Liver (tissue), 9 donors: ENCODE data around the gene SHB. TPM values are rescaled to one million over a fixed set of nuclear protein-coding genes. Genes with fewer than 3 reads are reported as not detected.

Experiments
- DNase-seq: peaks from one replicate; pipeline ENCODE4 v3.0.0-alpha.2; 2017; ENCODE audit warnings: low spot score
- H3K27ac ChIP-seq, 2 donors: one replicate each; pipeline ENCODE4 v1.7.0; 2013; ENCODE audit warnings: inconsistent platforms in 2 of 2, low read length in 2 of 2, control low read depth in 1 of 2, low read depth in 1 of 2, mild to moderate bottlenecking in 1 of 2
- H3K27me3 ChIP-seq, 4 donors: one replicate each; pipeline versions ENCODE4 v1.6.1 to v1.7.0; 2013; ENCODE audit warnings: low read length in 3 of 4, inconsistent platforms in 1 of 4, mild to moderate bottlenecking in 1 of 4, moderate library complexity in 1 of 4; ENCODE audit not compliant: control insufficient read depth in 4 of 4, insufficient read depth in 4 of 4
- H3K36me3 ChIP-seq, 4 donors: one replicate each; pipeline versions ENCODE4 v1.6.1 to v1.7.0; 2013; ENCODE audit warnings: low read length in 3 of 4, mild to moderate bottlenecking in 3 of 4, low read depth in 1 of 4, moderate library complexity in 1 of 4; ENCODE audit not compliant: control insufficient read depth in 4 of 4, insufficient read depth in 3 of 4
- H3K4me1 ChIP-seq, 4 donors: one replicate each; pipeline versions ENCODE4 v1.6.1 to v1.7.0; 2013; ENCODE audit warnings: low read length in 3 of 4, mild to moderate bottlenecking in 3 of 4, moderate library complexity in 1 of 4; ENCODE audit not compliant: control insufficient read depth in 4 of 4, insufficient read depth in 4 of 4
- H3K4me3 ChIP-seq, 3 donors: one replicate each; pipeline versions ENCODE4 v1.6.1 to v1.7.0; 2013; ENCODE audit warnings: low read length in 3 of 3, control low read depth in 1 of 3, low read depth in 1 of 3, mild to moderate bottlenecking in 1 of 3
- H3K9ac ChIP-seq, 2 donors: one replicate each; pipeline ENCODE4 v1.7.0; 2013; ENCODE audit warnings: low read length in 2 of 2, mild to moderate bottlenecking in 2 of 2, moderate library complexity in 2 of 2, control low read depth in 1 of 2, low read depth in 1 of 2
- H3K9me3 ChIP-seq, 4 donors: one replicate each; pipeline versions ENCODE4 v1.6.1 to v1.7.0; 2013; ENCODE audit warnings: low read length in 3 of 4; ENCODE audit not compliant: control insufficient read depth in 4 of 4
- CTCF ChIP-seq: fragments of 150-350 bp; IDR thresholded peaks from 2 replicates; pipeline ENCODE4 v1.5.1; 2017; ENCODE audit warnings: improper control_type of control experiment, low read depth, low read length; ENCODE audit not compliant: missing input control
- FOXA1 ChIP-seq: IDR thresholded peaks from 2 replicates; pipeline ENCODE4 v1.6.1; 2016; ENCODE audit warnings: antibody characterized with exemption
- FOXA2 ChIP-seq: IDR thresholded peaks from 2 replicates; pipeline ENCODE4 v1.6.1; 2016; ENCODE audit warnings: antibody characterized with exemption
- GABPA ChIP-seq, 2 donors: IDR thresholded peaks in 1 of 2; conservative IDR thresholded peaks in 1 of 2; 2 replicates each; pipeline ENCODE4 v1.6.1; 2016; ENCODE audit warnings: antibody characterized with exemption in 2 of 2, mild to moderate bottlenecking in 1 of 2, moderate library complexity in 1 of 2
- HNF4A ChIP-seq, 2 donors: conservative IDR thresholded peaks; 2 replicates each; pipeline ENCODE4 v1.6.1; 2016; ENCODE audit warnings: antibody characterized with exemption in 2 of 2, mild to moderate bottlenecking in 2 of 2
- HNF4G ChIP-seq: IDR thresholded peaks from 2 replicates; pipeline ENCODE4 v1.6.1; 2016; ENCODE audit warnings: antibody characterized with exemption
- JUND ChIP-seq, 2 donors: IDR thresholded peaks; 2 replicates each; pipeline ENCODE4 v1.6.1; 2016; ENCODE audit warnings: antibody characterized with exemption in 2 of 2
- RAD21 ChIP-seq, 2 donors: IDR thresholded peaks; 2 replicates each; pipeline ENCODE4 v1.6.1; 2016; ENCODE audit warnings: antibody characterized with exemption in 2 of 2, mild to moderate bottlenecking in 2 of 2
- REST ChIP-seq: IDR thresholded peaks from 2 replicates; pipeline ENCODE4 v1.6.1; 2016; ENCODE audit warnings: antibody characterized with exemption, mild to moderate bottlenecking
- RXRA ChIP-seq, 2 donors: IDR thresholded peaks; 2 replicates each; pipeline ENCODE4 v1.6.1; 2017 to 2018; ENCODE audit warnings: antibody characterized with exemption in 2 of 2, mild to moderate bottlenecking in 1 of 2
- YY1 ChIP-seq: IDR thresholded peaks from 2 replicates; pipeline ENCODE4 v1.6.1; 2016; ENCODE audit warnings: antibody characterized with exemption, mild to moderate bottlenecking
- ZBTB33 ChIP-seq: IDR thresholded peaks from 2 replicates; pipeline ENCODE4 v1.6.1; 2016; ENCODE audit warnings: antibody characterized with exemption
- WGBS: extraction: QIAGEN DNeasy Blood & Tissue Kit; methylation state at CpG from one replicate; pipeline ENCODE4 v1.1.7; 2013; 5-methylcytosine and 5-hydroxymethylcytosine counted together
- polyA plus RNA-seq, 2 donors: library from polyadenylated mRNA; stranded (reverse) in 1 of 2; unstranded in 1 of 2; fragments of 200-250 nt in 1 of 2; fragments of >200 nt in 1 of 2; fragmentation: Nextera tagmentation in 1 of 2; extraction: Ambion mirVana in 1 of 2; gene quantifications; one replicate each; pipeline versions ENCODE4 v1.2.1 to v1.2.3, GENCODE V29; 2013 to 2015
- total RNA-seq, 2 donors: library from RNA; depleted of rRNA; stranded (reverse); fragments of >200 nt; gene quantifications; one replicate each; pipeline ENCODE4 v1.2.3, GENCODE V29; 2014
- donor health status: healthy.
- donor health status: healthy.
- donor health status: healthy.
- donor health status: healthy.
- donor health status: healthy.

SHB gene
- total and polyA plus RNA-seq, 4 donors = 3.4 to 17.3 (median 7.0) TPM

GRCh38 chr9:37937366-37937765 lies 131.7 kb downstream of the SHB start (continued):
- no peak for TF ChIP-seq ZBTB33
- no peak for TF ChIP-seq HNF4G
- TF ChIP-seq HNF4A (conservative IDR thresholded peaks at IDR 0.05) = no peak
- no peak for TF ChIP-seq JUND (IDR thresholded peaks at IDR 0.05)
- no peak for TF ChIP-seq CTCF
- no peak for TF ChIP-seq RAD21 (IDR thresholded peaks at IDR 0.05)

- no peak overlapping the region for H3K4me3 ChIP-seq
- H3K9me3 ChIP-seq = no peaks in the 10 kb centered on the region
- WGBS = 69% methylated on average over 4 of the region's 4 CpGs
- H3K4me1 ChIP-seq = peaks cover 0 to 15% (median 7%) of the 10 kb centered on the region in 4 donors
- peaks cover 5 to 15% (median 10%) of the 10 kb centered on the region in 4 donors for H3K36me3 ChIP-seq
- H3K27ac ChIP-seq = no peak overlapping the region
- no peaks in the 10 kb centered on the region for H3K27me3 ChIP-seq
- no peak for TF ChIP-seq REST
- no peak for TF ChIP-seq RXRA (IDR thresholded peaks at IDR 0.05)
- TF ChIP-seq ZBTB33 = no peak
- no peak for TF ChIP-seq JUND (IDR thresholded peaks at IDR 0.05)
- TF ChIP-seq FOXA1 = no peak
- no peak for TF ChIP-seq YY1
- TF ChIP-seq GABPA (IDR thresholded peaks at IDR 0.05 in 1 of 2, conservative IDR thresholded peaks at IDR 0.05 in 1 of 2) = no peak
- no peak for TF ChIP-seq FOXA2
- no peak overlapping the region for H3K9ac ChIP-seq
- no peak for DNase-seq
These were observed 132.1 kb downstream of the SHB start for GRCh38 chr9:37936965-37937364.
